Gastroesophageal sphincter (tissue), 4 donors: ENCODE measurements around the gene AATK. TPM values are rescaled to one million over a fixed set of nuclear protein-coding genes. Genes with fewer than 3 reads are reported as not detected.
"Not testable (repeated sequence)": the region's sequence is repeated elsewhere in the genome, so short reads cannot be mapped to it uniquely, and the experiment has no call there.

Source experiments
- ATAC-seq: fragments of 150-250 bp; one replicate; pipeline ENCODE4 v1.9.1; 2016; ENCODE audit warnings: mild to moderate bottlenecking, moderate library complexity
- H3K27ac ChIP-seq, 4 donors: fragments of 200-600 bp; sonication (generic) in 3 of 4; 1 replicate in 3 of 4; 2 replicates in 1 of 4; pipeline ENCODE4 v1.5.1; 2016 to 2019
- H3K27me3 ChIP-seq: fragments of 200-600 bp; sonication (generic); one replicate; pipeline ENCODE4 v1.5.1; 2019
- H3K36me3 ChIP-seq, 2 donors: fragments of 200-600 bp; sonication (generic); one replicate each; pipeline ENCODE4 v1.5.1; 2019; ENCODE audit warnings: control low read depth in 1 of 2
- H3K4me1 ChIP-seq, 3 donors: fragments of 200-600 bp; sonication (generic); 1 replicate in 2 of 3; 2 replicates in 1 of 3; pipeline ENCODE4 v1.5.1; 2016 to 2019; ENCODE audit warnings: control low read depth in 2 of 3
- H3K4me3 ChIP-seq, 2 donors: fragments of 200-600 bp; sonication (generic); one replicate each; pipeline ENCODE4 v1.5.1; 2019; ENCODE audit warnings: mild to moderate bottlenecking in 1 of 2, moderate library complexity in 1 of 2
- H3K9me3 ChIP-seq, 3 donors: fragments of 200-600 bp; sonication (generic); one replicate each; pipeline ENCODE4 v1.5.1; 2017 to 2019; ENCODE audit warnings: control low read depth in 2 of 3
- EP300 ChIP-seq: sonication (generic); formaldehyde crosslinking; IDR thresholded peaks from one replicate; pipeline ENCODE4 v1.6.1; 2017; ENCODE audit warnings: antibody characterized with exemption, mild to moderate bottlenecking
- POLR2A ChIP-seq, 2 donors: fragments of 450-650 bp; IDR thresholded peaks; one replicate each; pipeline ENCODE4 v1.6.1; 2017; ENCODE audit warnings: antibody characterized with exemption in 2 of 2, mild to moderate bottlenecking in 2 of 2, moderate library complexity in 1 of 2
- POLR2AphosphoS5 ChIP-seq: sonication (generic); formaldehyde crosslinking; IDR thresholded peaks from one replicate; pipeline ENCODE4 v1.6.1; 2017; ENCODE audit warnings: antibody characterized with exemption
- WGBS, 2 donors: methylation state at CpG; one replicate each; pipeline ENCODE4 v1.1.5; 2018; ENCODE audit warnings: low coverage in 1 of 2; 5-methylcytosine and 5-hydroxymethylcytosine counted together
- total RNA-seq, 4 donors: library from RNA; depleted of rRNA; stranded (reverse); fragments of >200 nt; gene quantifications; one replicate each; pipeline ENCODE4 v1.1.0, GENCODE V29; 2016
- TF ChIP-seq, protein P1 (sequence below), 4 experiments: fragments of 200-600 bp in 2 of 4; fragments of 450-650 bp in 2 of 4; sonication (generic) in 1 of 4; IDR thresholded peaks; one replicate each; pipeline ENCODE4 v1.5.1; 2017 to 2019; ENCODE audit warnings: antibody characterized with exemption in 4 of 4, mild to moderate bottlenecking in 2 of 4, moderate library complexity in 2 of 4

The AATK gene
- total RNA-seq, 4 donors from 2014 or later, result 14.5 to 28.0 (median 22.1) TPM

- H3K4me3 ChIP-seq, result no peak overlapping the region
- TF ChIP-seq, protein P1, sequence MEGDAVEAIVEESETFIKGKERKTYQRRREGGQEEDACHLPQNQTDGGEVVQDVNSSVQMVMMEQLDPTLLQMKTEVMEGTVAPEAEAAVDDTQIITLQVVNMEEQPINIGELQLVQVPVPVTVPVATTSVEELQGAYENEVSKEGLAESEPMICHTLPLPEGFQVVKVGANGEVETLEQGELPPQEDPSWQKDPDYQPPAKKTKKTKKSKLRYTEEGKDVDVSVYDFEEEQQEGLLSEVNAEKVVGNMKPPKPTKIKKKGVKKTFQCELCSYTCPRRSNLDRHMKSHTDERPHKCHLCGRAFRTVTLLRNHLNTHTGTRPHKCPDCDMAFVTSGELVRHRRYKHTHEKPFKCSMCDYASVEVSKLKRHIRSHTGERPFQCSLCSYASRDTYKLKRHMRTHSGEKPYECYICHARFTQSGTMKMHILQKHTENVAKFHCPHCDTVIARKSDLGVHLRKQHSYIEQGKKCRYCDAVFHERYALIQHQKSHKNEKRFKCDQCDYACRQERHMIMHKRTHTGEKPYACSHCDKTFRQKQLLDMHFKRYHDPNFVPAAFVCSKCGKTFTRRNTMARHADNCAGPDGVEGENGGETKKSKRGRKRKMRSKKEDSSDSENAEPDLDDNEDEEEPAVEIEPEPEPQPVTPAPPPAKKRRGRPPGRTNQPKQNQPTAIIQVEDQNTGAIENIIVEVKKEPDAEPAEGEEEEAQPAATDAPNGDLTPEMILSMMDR (IDR thresholded peaks at IDR 0.05), result no peak
- no peak for TF ChIP-seq POLR2AphosphoS5
- H3K27ac ChIP-seq, result no peak overlapping the region
- H3K27me3 ChIP-seq, result no peaks in the 10 kb centered on the region
- no CpG with 5 or more reads among the region's 14 CpGs for WGBS, 2 donors
- H3K9me3 ChIP-seq, result no peaks in the 10 kb centered on the region
- H3K36me3 ChIP-seq, result no peaks in the 10 kb centered on the region
- peak; percentile 37 for ATAC-seq
- H3K4me1 ChIP-seq, result no peaks in the 10 kb centered on the region
Observed at GRCh38 chr17:81150377-81151077, 15.5 kb downstream of the AATK start.

DNA sequence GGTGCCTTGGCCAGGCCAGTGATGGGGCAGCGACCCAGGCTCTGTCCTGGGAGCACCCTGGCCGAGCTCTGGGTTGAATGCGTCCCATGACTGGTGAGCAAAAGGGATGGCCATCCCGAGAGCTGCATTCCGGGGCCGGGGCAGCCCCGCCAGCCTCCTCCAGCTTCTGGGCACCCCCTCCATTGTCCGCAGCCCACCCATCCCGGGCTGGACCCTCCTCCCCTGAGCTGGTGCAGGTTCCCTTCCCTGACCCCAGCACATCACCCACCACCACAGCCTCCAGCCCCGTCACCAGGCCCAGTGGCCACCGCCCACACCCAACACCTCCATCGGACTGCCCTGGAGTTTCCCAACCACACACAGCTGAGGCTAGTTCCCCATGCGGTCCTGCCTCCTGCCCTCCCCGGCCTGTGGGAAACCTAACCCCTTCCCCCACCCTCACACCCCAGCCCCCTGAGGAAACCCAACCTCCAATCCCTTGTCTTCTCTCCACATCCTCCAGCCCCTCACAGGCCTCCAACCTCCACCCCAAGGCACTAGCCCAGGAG, 17.0 kb downstream of the AATK start:
- Histone ChIP-seq H3K9me3 (no peaks in the 10 kb centered on the region), H3K27ac (no peak overlapping the region), H3K27me3 (no peaks in the 10 kb centered on the region), H3K4me1 (no peaks in the 10 kb centered on the region), H3K36me3 (no peaks in the 10 kb centered on the region), H3K4me3 (no peak overlapping the region)
- ATAC-seq, result no peak
- 85% methylated on average over 4 of the region's 14 CpGs; no CpG with 5 or more reads in 1 of the 2 donors for WGBS, 2 donors
- TF ChIP-seq EP300 (no peak), POLR2A (IDR thresholded peaks at IDR 0.05) (no peak), POLR2AphosphoS5 (no peak)
- TF ChIP-seq, protein P1 (IDR thresholded peaks at IDR 0.05), result no peak

DNA sequence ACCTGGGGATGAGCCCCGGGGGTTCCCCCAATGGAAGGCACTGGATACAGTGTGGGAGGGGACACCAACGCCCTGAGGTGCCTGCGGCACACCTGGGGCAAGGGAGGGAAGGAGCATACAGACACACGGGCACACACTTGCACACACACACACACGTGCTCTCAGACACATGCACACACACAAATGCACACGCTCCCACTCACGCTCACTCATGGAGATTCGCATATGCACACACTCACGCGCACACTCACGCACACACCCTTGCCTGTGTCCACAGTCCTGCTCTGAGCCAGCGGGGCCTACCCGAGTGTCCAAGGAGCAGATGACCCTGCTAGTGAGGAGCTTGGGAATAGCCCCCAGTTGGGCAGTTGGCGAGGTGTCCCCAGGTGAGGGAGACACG, 17.4 kb downstream of the AATK start:
- no peak for ATAC-seq
- no peak overlapping the region for H3K27ac ChIP-seq
- 60 to 87% methylated on average over 1 to 3 of the region's 15 CpGs for WGBS, 2 donors
- H3K9me3 ChIP-seq, result no peaks in the 10 kb centered on the region
- no peaks in the 10 kb centered on the region for H3K4me1 ChIP-seq
- H3K4me3 ChIP-seq, result no peak overlapping the region
- no peaks in the 10 kb centered on the region for H3K36me3 ChIP-seq
- H3K27me3 ChIP-seq, result no peaks in the 10 kb centered on the region
- no peak for TF ChIP-seq POLR2A (IDR thresholded peaks at IDR 0.05)
- TF ChIP-seq, protein P1 (IDR thresholded peaks at IDR 0.05), result no peak
- TF ChIP-seq EP300, result no peak
- no peak for TF ChIP-seq POLR2AphosphoS5

- Histone ChIP-seq H3K27me3 (no peaks in the 10 kb centered on the region), H3K27ac (no peak overlapping the region), H3K4me1 (peaks cover 0 to 6% (median 4%) of the 10 kb centered on the region in 3 donors), H3K4me3 (no peak overlapping the region), H3K36me3 (no peaks in the 10 kb centered on the region), H3K9me3 (no peaks in the 10 kb centered on the region)
- ATAC-seq, result no peak
- TF ChIP-seq, protein P1 (IDR thresholded peaks at IDR 0.05), result no peak
- WGBS, 2 donors, result 74 to 84% methylated on average over 8 to 10 of the region's 10 CpGs
Observed at GRCh38 chr17:81147701-81148100, 18.3 kb downstream of the AATK start.

GRCh38 chr17:81146208-81146607, 19.8 kb downstream of the AATK start:
- H3K4me3 ChIP-seq, H3K36me3 ChIP-seq, H3K27me3 ChIP-seq, H3K27ac ChIP-seq, ATAC-seq, H3K9me3 ChIP-seq: not testable (repeated sequence)
- peaks cover 0 to 13% (median 4%) of the 10 kb centered on the region in 3 donors for H3K4me1 ChIP-seq
- 75 to 76% methylated on average over 7 of the region's 10 CpGs for whole genome bisulfite sequencing, 2 donors
